ENCODE results near the gene DKK3.

The DKK3 gene

GRCh38 chr11:11937957-11938356 is 70.5 kb downstream of the DKK3 start:
- DNase-seq (ENCODE audit: low spot score), result no peak

GRCh38 chr11:11937433-11937832 is 71.0 kb downstream of the DKK3 start:
- no peak for DNase-seq (ENCODE audit: low spot score)

GRCh38 chr11:11935536-11935935 is 72.9 kb downstream of the DKK3 start:
- no peak for DNase-seq (ENCODE audit: low spot score)

DNA sequence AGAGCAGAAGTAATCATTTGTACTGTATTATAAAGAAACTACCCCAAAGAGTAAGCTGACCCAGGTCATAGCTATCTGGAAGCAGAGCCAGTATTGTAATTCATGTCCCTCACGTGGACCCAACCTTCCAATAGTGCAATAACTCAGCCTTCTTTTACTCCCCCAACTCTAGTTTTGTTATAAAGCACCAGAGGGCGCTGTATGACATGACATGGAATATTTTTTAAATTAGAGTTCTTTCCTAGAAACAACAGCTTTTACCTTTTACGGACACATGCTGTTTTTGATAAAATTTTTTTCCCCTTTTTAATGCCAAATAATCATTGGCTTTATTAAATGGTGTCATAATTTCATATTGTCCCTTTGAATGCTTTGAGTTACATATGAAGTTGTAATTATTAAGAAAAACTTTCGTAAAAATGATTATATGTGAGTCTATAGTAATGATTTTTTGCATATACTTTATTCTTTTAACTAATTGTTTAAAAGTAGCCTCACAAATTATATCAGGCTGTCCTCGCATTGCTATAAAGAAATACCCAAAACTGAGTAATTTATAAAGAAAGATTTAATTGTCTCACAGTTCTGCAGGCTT is 76.9 kb downstream of the DKK3 start:
- DNase-seq (ENCODE audit: low spot score), result peak; percentile 25

GRCh38 chr11:11929920-11930319 is 78.5 kb downstream of the DKK3 start:
- DNase-seq (ENCODE audit: low spot score), result no peak

GRCh38 chr11:11923828-11924227 is 84.6 kb downstream of the DKK3 start:
- no peak for DNase-seq (ENCODE audit: low spot score)

DNA sequence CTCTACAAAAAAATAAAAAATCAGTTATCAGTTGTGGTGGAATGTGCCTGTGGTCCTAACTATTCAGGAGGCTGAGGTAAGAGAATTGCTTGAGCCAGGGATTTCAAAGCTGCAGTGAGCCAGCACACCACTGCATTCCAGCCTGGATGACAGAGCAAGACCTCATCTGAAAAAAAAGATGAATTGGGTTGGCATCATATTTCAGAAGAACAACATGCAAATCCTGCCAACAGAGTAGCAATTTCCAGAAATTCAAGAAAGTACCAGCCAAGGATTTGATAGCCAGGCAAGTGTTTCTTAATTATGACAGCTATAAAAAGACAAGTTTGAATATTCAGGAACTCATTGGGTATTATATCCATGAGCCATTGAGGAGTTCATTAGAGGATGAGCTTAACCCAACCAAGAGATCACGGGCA is 91.4 kb downstream of the DKK3 start:
- no peak for DNase-seq (ENCODE audit: low spot score)

- DNase-seq (ENCODE audit: low spot score), result no peak
Measured at GRCh38 chr11:11915625-11916024, 92.8 kb downstream of the DKK3 start.

GRCh38 chr11:11913395-11913794 is 95.0 kb downstream of the DKK3 start:
- no peak for DNase-seq (ENCODE audit: low spot score)
